HEK293 (cell line): ENCODE measurements around the gene CTSZ.

Source experiments
- ATF2 ChIP-seq: fragments of 450-650 bp; formaldehyde crosslinking; IDR thresholded peaks from 2 replicates; pipeline ENCODE4 v1.5.1; 2016; ENCODE audit warnings: missing biosample characterization, missing genetic modification characterization, low read depth
- CTCF ChIP-seq: fragments of 450-650 bp; formaldehyde crosslinking; IDR thresholded peaks from 2 replicates; pipeline ENCODE4 v1.5.1; 2016; ENCODE audit warnings: missing biosample characterization, missing genetic modification characterization
- GFI1B ChIP-seq: fragments of 450-650 bp; formaldehyde crosslinking; IDR thresholded peaks from 2 replicates; pipeline ENCODE4 v1.5.1; 2016; ENCODE audit warnings: missing biosample characterization, missing genetic modification characterization
- GLIS1 ChIP-seq: fragments of 450-650 bp; formaldehyde crosslinking; IDR thresholded peaks from 2 replicates; pipeline ENCODE4 v1.5.1; 2016; ENCODE audit warnings: missing biosample characterization, missing genetic modification characterization
- IKZF3 ChIP-seq: fragments of 450-650 bp; IDR thresholded peaks from 2 replicates; pipeline ENCODE4 v1.5.0; 2018; ENCODE audit warnings: missing biosample characterization, mild to moderate bottlenecking, missing genetic modification characterization, moderate library complexity
- REST ChIP-seq: fragments of 450-650 bp; formaldehyde crosslinking; IDR thresholded peaks from 2 replicates; pipeline ENCODE4 v1.5.1; 2016; ENCODE audit warnings: missing biosample characterization, missing genetic modification characterization
- SP3 ChIP-seq: fragments of 450-650 bp; formaldehyde crosslinking; IDR thresholded peaks from 2 replicates; pipeline ENCODE4 v1.5.1; 2016; ENCODE audit warnings: missing biosample characterization, missing genetic modification characterization
- TRIM28 ChIP-seq: IDR thresholded peaks from 2 replicates; pipeline ENCODE4 v1.6.1; 2011; ENCODE audit warnings: low read length, control low read depth, borderline replicate concordance
- ZNF121 ChIP-seq: fragments of 450-650 bp; formaldehyde crosslinking; IDR thresholded peaks from 2 replicates; pipeline ENCODE4 v1.5.1; 2016; ENCODE audit warnings: missing biosample characterization, missing genetic modification characterization
- ZNF350 ChIP-seq: fragments of 450-650 bp; formaldehyde crosslinking; IDR thresholded peaks from 2 replicates; pipeline ENCODE4 v1.5.0; 2017; ENCODE audit warnings: missing biosample characterization, mild to moderate bottlenecking, missing genetic modification characterization
- ZNF660 ChIP-seq: fragments of 450-650 bp; IDR thresholded peaks from 2 replicates; pipeline ENCODE4 v1.5.1; 2018; ENCODE audit warnings: missing biosample characterization, mild to moderate bottlenecking, missing genetic modification characterization
- ZNF768 ChIP-seq: fragments of 450-650 bp; formaldehyde crosslinking; IDR thresholded peaks from 2 replicates; pipeline ENCODE4 v1.5.1; 2018; ENCODE audit warnings: missing biosample characterization, mild to moderate bottlenecking, missing genetic modification characterization
- TF ChIP-seq, protein P1 (sequence below): fragments of 450-650 bp; formaldehyde crosslinking; IDR thresholded peaks from 2 replicates; pipeline ENCODE4 v1.5.1; 2016; ENCODE audit warnings: missing biosample characterization, missing genetic modification characterization

- TF ChIP-seq IKZF3 (tag by site-specific recombination) (no peak), REST (tag by site-specific recombination) (no peak), TRIM28 (no peak), CTCF (no peak), ZNF350 (tag by site-specific recombination) (no peak), ATF2 (tag by site-specific recombination) (no peak), ZNF121 (tag by site-specific recombination) (no peak), ZNF768 (tag by site-specific recombination) (no peak), ZNF660 (no peak), SP3 (no peak), GLIS1 (no peak), GFI1B (no peak)
- TF ChIP-seq, protein P1, sequence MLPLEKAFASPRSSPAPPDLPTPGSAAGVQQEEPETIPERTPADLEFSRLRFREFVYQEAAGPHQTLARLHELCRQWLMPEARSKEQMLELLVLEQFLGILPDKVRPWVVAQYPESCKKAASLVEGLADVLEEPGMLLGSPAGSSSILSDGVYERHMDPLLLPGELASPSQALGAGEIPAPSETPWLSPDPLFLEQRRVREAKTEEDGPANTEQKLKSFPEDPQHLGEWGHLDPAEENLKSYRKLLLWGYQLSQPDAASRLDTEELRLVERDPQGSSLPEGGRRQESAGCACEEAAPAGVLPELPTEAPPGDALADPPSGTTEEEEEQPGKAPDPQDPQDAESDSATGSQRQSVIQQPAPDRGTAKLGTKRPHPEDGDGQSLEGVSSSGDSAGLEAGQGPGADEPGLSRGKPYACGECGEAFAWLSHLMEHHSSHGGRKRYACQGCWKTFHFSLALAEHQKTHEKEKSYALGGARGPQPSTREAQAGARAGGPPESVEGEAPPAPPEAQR, result no peak
Measured at GRCh38 chr20:58950603-58951002, 56.5 kb downstream of the CTSZ start.
